GM19035 (cell line): ENCODE results near the gene MUC22.

Experiments
- ATAC-seq: cut with Tn5 transposase; IDR thresholded peaks from one replicate; pipeline ENCODE4 v1.9.1; 2021; ENCODE audit not compliant: unreplicated experiment

MUC22 gene

DNA sequence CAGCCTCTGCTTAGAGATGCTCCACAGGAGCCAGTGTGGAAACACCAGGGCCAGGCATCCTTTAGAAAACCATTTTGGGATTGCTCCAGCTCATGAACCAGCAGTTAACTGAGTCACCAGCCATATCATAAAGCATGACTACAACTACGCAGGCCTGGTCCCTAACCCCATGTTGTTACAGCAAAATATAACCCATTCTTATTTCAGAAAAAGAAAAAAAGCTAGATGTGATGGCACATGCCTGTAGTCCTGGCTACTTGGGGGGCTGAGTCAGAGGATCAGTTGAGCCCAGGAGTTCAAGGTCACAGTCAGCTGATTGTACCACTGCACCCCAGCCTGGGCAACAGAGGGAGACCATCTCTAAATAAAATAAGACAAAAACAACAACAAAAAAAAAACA lies 65.3 kb downstream of the MUC22 start:
- no peak for ATAC-seq

- ATAC-seq, result no peak
Observed at GRCh38 chr6:31076611-31077010, 66.3 kb downstream of the MUC22 start.

GRCh38 chr6:31079656-31080261 lies 69.5 kb downstream of the MUC22 start:
- ATAC-seq, result no peak

DNA sequence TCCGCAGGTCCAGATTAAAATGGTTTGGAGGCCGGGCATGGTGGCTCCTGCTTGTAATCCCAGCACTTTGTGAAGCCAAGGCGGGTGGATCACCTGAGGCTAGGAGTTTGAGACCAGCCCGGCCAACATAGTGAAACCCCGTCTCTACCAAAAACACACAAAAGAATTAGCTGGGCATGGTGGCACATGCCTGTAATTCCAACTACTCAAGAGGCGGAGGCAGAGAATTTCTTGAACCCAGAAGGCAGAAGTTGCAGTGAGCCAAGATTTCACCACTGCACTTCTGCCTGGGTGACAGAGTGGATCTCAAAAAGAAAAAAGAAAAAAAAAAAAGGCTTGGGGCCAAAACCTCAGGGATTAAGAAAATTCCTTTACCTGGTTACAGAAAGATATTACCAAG lies 71.6 kb downstream of the MUC22 start:
- no peak for ATAC-seq

- ATAC-seq, result no peak
Observed at GRCh38 chr6:31083742-31084354, 73.6 kb downstream of the MUC22 start.
